ENCODE measurements around the gene GMCL1. TPM values are rescaled to one million over a fixed set of nuclear protein-coding genes. Genes with fewer than 3 reads are reported as not detected.

GMCL1 gene
- total and polyA plus RNA-seq, 9 donors = 6.9 to 13.8 (median 10.7) TPM

DNA sequence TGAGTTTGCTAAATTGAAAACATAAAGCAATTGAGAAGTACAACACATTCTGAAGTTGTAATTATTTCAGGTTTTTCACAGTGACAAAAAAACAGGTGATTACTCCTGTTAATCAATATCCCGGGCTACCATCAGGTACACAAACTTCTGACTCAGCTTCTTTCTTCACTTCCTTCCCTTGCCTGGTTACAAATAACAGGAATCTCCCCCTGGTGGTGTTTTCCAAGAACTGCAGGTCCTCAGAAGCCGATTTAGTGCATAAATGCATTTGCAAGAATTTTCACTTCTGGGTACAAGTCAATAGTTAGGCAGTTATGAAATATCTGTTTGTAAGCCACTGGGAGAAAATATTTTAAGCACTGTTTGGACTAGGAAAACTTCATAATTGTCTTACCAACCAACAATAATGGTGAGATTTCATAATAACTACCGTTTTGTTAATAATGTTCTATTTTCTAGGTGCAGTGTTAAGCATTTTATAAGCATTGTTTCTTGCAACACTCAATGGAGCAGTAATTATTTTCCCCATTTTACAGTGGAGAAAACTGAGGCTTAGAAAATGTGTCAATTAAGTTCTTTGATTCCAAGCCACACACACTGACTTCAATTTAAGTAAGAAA, 12.4 kb upstream of the GMCL1 start:
- Histone ChIP-seq H3K9me3 (no peaks in the 10 kb centered on the region), H3K4me3 (no peak overlapping the region), H3K4me1 (ENCODE audit: insufficient read depth) (no peaks in the 10 kb centered on the region), H3K36me3 (no peaks in the 10 kb centered on the region), H3K27ac (no peak overlapping the region), H3K27me3 (no peaks in the 10 kb centered on the region)
- intact Hi-C loops (cut with DNase I) = loop anchor here in 3 of 4 donors (1.0 to 2.0 kb wide), 2 partner anchors 92 to 93 kb away; no protein-coding TSS in a partner anchor
- WGBS, 3 donors = 15 to 22% (median 20%) methylated on average over 3 of the region's 3 CpGs
- TF ChIP-seq CTCF (IDR thresholded peaks at IDR 0.05) (peak; percentile 72 to 93 (median 86)), EP300 (IDR thresholded peaks at IDR 0.05) (no peak), POLR2A (IDR thresholded peaks at IDR 0.05) (no peak)
- DNase-seq = peak in 4 of 5 donors; percentile 46 to 87 (median 62)

GRCh38 chr2:69817729-69818501, 11.5 kb upstream of the GMCL1 start:
- Histone ChIP-seq H3K4me3 (no peak overlapping the region), H3K27ac (no peak overlapping the region), H3K9me3 (no peaks in the 10 kb centered on the region), H3K27me3 (no peaks in the 10 kb centered on the region), H3K36me3 (no peaks in the 10 kb centered on the region), H3K4me1 (ENCODE audit: insufficient read depth) (no peaks in the 10 kb centered on the region)
- no peak for DNase-seq
- 68 to 76% (median 71%) methylated on average over 4 of the region's 4 CpGs for WGBS, 3 donors
- intact Hi-C loops (cut with DNase I) = loop anchor here in 3 of 4 donors (1.0 to 2.0 kb wide), 2 partner anchors 93 to 94 kb away; no protein-coding TSS in a partner anchor
- TF ChIP-seq POLR2A (IDR thresholded peaks at IDR 0.05) (no peak), EP300 (IDR thresholded peaks at IDR 0.05) (no peak), CTCF (IDR thresholded peaks at IDR 0.05) (no peak)

DNA sequence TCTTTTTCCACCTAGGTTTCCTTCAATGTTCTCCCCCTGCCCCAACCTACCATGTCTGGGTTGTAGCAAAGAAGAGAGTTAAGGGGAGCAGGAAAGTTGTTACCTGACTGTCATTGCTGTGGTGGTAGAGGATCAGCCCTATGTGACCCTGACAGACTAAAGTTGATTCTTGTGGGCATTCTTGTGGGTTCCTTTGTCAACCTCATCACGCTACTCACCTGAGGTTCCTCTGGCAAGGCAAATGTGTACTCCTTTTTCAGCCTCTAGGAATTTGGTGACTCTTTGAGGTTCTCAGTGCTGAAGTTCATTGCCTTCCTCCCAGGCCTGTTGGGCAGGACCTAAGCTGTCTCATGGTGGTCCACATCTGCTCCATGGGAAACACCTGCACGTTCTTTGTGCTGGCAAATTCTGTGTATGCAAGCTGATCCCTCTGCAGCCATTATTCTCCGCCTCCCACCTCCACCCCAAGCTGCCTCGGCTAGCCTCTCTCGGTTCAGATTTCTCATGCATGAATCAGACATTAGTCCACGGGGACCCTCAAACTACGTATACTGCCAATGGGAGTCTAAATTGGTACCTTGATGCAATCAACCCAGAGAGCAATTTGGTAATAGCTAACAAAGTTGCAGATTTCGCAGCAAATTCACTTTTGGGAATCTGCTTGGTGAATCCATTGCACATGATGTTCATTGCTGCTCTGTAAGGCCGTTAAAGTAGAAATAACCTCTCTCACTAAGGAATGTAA, 1.5 kb upstream of the GMCL1 start:
- H3K4me1 ChIP-seq (ENCODE audit: insufficient read depth) = peaks cover 12% of the 10 kb centered on the region
- H3K9me3 ChIP-seq = no peaks in the 10 kb centered on the region
- no peaks in the 10 kb centered on the region for H3K36me3 ChIP-seq
- intact Hi-C loops (cut with DNase I) = no loop called here
- no peak overlapping the region for H3K27ac ChIP-seq
- no peak overlapping the region for H3K4me3 ChIP-seq
- H3K27me3 ChIP-seq = no peaks in the 10 kb centered on the region
- TF ChIP-seq EP300 (IDR thresholded peaks at IDR 0.05) (no peak), POLR2A (IDR thresholded peaks at IDR 0.05) (no peak), CTCF (IDR thresholded peaks at IDR 0.05) (no peak)
- WGBS, 3 donors = 81 to 85% (median 84%) methylated on average over 9 of the region's 9 CpGs
- DNase-seq = no peak

- peak overlapping the region; percentile 84 for H3K4me3 ChIP-seq
- WGBS, 3 donors = 2 to 5% (median 3%) methylated on average over 7 of the region's 7 CpGs
- peak overlapping the region; percentile 84 to 86 for H3K27ac ChIP-seq
- peaks cover 12% of the 10 kb centered on the region for H3K4me1 ChIP-seq (ENCODE audit: insufficient read depth)
- no peak for DNase-seq
- H3K9me3 ChIP-seq = no peaks in the 10 kb centered on the region
- intact Hi-C loops (cut with DNase I) = no loop called here
- H3K27me3 ChIP-seq = no peaks in the 10 kb centered on the region
- no peaks in the 10 kb centered on the region for H3K36me3 ChIP-seq
- no peak for TF ChIP-seq POLR2A (IDR thresholded peaks at IDR 0.05)
- no peak for TF ChIP-seq EP300 (IDR thresholded peaks at IDR 0.05)
- no peak for TF ChIP-seq CTCF (IDR thresholded peaks at IDR 0.05)
Measured at GRCh38 chr2:69828938-69829255, 563 bp upstream of the GMCL1 start.
